ENCODE results near the gene FAM32A.
A peak's percentile ranks its signal among the peaks of the same experiment; 100 is the strongest.

Gene FAM32A

GRCh38 chr19:16185123-16185767 is at the start of gene FAM32A:
TSS of gene FAM32A (plus strand) at chr19:16185410. CDS start at chr19:16185443, 33 bp downstream.
- H3K36me3 ChIP-seq (ENCODE audit: insufficient read depth, low read length) = peaks cover 10% of the 10 kb centered on the region
- H3K9ac ChIP-seq (ENCODE audit: insufficient read length) = peak within 1 kb of the TSS; percentile 97

GRCh38 chr19:16135430-16136127 is 49.6 kb upstream of the FAM32A start:
- H3K36me3 ChIP-seq (ENCODE audit: insufficient read depth, low read length) = peaks cover 19% of the 10 kb centered on the region; the same call in 1 of the 2 replicates
- no peak for TF ChIP-seq FOXP2 (optimal IDR thresholded peaks at IDR 0.05; ENCODE audit: control extremely low read depth, extremely low read length, insufficient read depth)
- no peak for TF ChIP-seq POLR2AphosphoS5 (IDR thresholded peaks at IDR 0.05; ENCODE audit: borderline replicate concordance, low read depth, low read length)
- no peak for TF ChIP-seq EZH2 (IDR thresholded peaks at IDR 0.05)
- H3K4me3 ChIP-seq = no peak overlapping the region
- H3K9ac ChIP-seq (ENCODE audit: insufficient read length) = no peak overlapping the region
- H3K9me3 ChIP-seq (ENCODE audit: low read depth, low read length) = no peaks in the 10 kb centered on the region
- DNase-seq (ENCODE audit: low read depth, low spot score) = no peak
- H3K27ac ChIP-seq = no peak overlapping the region

More at GRCh38 chr19:16185123-16185767, at the start of gene FAM32A:
- peak; percentile 94 for DNase-seq (ENCODE audit: low read depth, low spot score)
- Histone ChIP-seq H3K9me3 (ENCODE audit: low read depth, low read length) (no peaks in the 10 kb centered on the region), H3K4me3 (peak within 1 kb of the TSS; percentile 99), H3K27ac (no peak within 1 kb of the TSS; the same call in 1 of the 2 replicates)
- TF ChIP-seq EZH2 (IDR thresholded peaks at IDR 0.05) (no peak), POLR2AphosphoS5 (IDR thresholded peaks at IDR 0.05; ENCODE audit: borderline replicate concordance, low read depth, low read length) (peak; percentile 83), FOXP2 (optimal IDR thresholded peaks at IDR 0.05; ENCODE audit: control extremely low read depth, extremely low read length, insufficient read depth) (no peak)

GRCh38 chr19:16136185-16136999 is 48.8 kb upstream of the FAM32A start:
- Histone ChIP-seq H3K4me3 (no peak overlapping the region), H3K36me3 (ENCODE audit: insufficient read depth, low read length) (peaks cover 19% of the 10 kb centered on the region; the same call in 1 of the 2 replicates), H3K9me3 (ENCODE audit: low read depth, low read length) (no peaks in the 10 kb centered on the region), H3K9ac (ENCODE audit: insufficient read length) (no peak overlapping the region), H3K27ac (no peak overlapping the region)
- no peak for DNase-seq (ENCODE audit: low read depth, low spot score)
- TF ChIP-seq FOXP2 (optimal IDR thresholded peaks at IDR 0.05; ENCODE audit: control extremely low read depth, extremely low read length, insufficient read depth) (no peak), EZH2 (IDR thresholded peaks at IDR 0.05) (no peak)

- Histone ChIP-seq H3K9ac (ENCODE audit: insufficient read length) (no peak overlapping the region), H3K27ac (no peak overlapping the region), H3K9me3 (ENCODE audit: low read depth, low read length) (no peaks in the 10 kb centered on the region), H3K4me3 (no peak overlapping the region), H3K36me3 (ENCODE audit: insufficient read depth, low read length) (no peaks in the 10 kb centered on the region)
- TF ChIP-seq POLR2AphosphoS5 (IDR thresholded peaks at IDR 0.05; ENCODE audit: borderline replicate concordance, low read depth, low read length) (no peak), EZH2 (IDR thresholded peaks at IDR 0.05) (no peak), FOXP2 (optimal IDR thresholded peaks at IDR 0.05; ENCODE audit: control extremely low read depth, extremely low read length, insufficient read depth) (no peak)
- no peak for DNase-seq (ENCODE audit: low read depth, low spot score)
Measured at GRCh38 chr19:16139752-16140151, 45.5 kb upstream of the FAM32A start.

GRCh38 chr19:16141043-16141442 is 44.2 kb upstream of the FAM32A start:
- Histone ChIP-seq H3K4me3 (no peak overlapping the region), H3K9ac (ENCODE audit: insufficient read length) (no peak overlapping the region), H3K36me3 (ENCODE audit: insufficient read depth, low read length) (no peaks in the 10 kb centered on the region), H3K27ac (no peak overlapping the region), H3K9me3 (ENCODE audit: low read depth, low read length) (no peaks in the 10 kb centered on the region)
- TF ChIP-seq FOXP2 (optimal IDR thresholded peaks at IDR 0.05; ENCODE audit: control extremely low read depth, extremely low read length, insufficient read depth) (no peak), EZH2 (IDR thresholded peaks at IDR 0.05) (no peak), POLR2AphosphoS5 (IDR thresholded peaks at IDR 0.05; ENCODE audit: borderline replicate concordance, low read depth, low read length) (no peak)
- DNase-seq (ENCODE audit: low read depth, low spot score) = no peak

GRCh38 chr19:16142032-16142580 is 43.1 kb upstream of the FAM32A start:
- DNase-seq (ENCODE audit: low read depth, low spot score) = no peak
- H3K36me3 ChIP-seq (ENCODE audit: insufficient read depth, low read length) = no peaks in the 10 kb centered on the region
- no peak overlapping the region for H3K9ac ChIP-seq (ENCODE audit: insufficient read length)
- TF ChIP-seq POLR2AphosphoS5 (IDR thresholded peaks at IDR 0.05; ENCODE audit: borderline replicate concordance, low read depth, low read length) = no peak
- TF ChIP-seq EZH2 (IDR thresholded peaks at IDR 0.05) = no peak
- no peak for TF ChIP-seq FOXP2 (optimal IDR thresholded peaks at IDR 0.05; ENCODE audit: control extremely low read depth, extremely low read length, insufficient read depth)
- no peak overlapping the region for H3K27ac ChIP-seq
- H3K4me3 ChIP-seq = no peak overlapping the region
- H3K9me3 ChIP-seq (ENCODE audit: low read depth, low read length) = no peaks in the 10 kb centered on the region

GRCh38 chr19:16143399-16144215 is 41.6 kb upstream of the FAM32A start, which contains the start of gene HSH2D:
TSS of gene HSH2D (plus strand) at chr19:16143685. CDS start at chr19:16148751, 5,066 bp downstream.
- Histone ChIP-seq H3K36me3 (ENCODE audit: insufficient read depth, low read length) (no peaks in the 10 kb centered on the region), H3K9ac (ENCODE audit: insufficient read length) (no peak within 1 kb of the TSS), H3K27ac (no peak within 1 kb of the TSS), H3K4me3 (no peak within 1 kb of the TSS), H3K9me3 (ENCODE audit: low read depth, low read length) (no peaks in the 10 kb centered on the region)
- no peak for DNase-seq (ENCODE audit: low read depth, low spot score)
- no peak for TF ChIP-seq POLR2AphosphoS5 (IDR thresholded peaks at IDR 0.05; ENCODE audit: borderline replicate concordance, low read depth, low read length)
- TF ChIP-seq FOXP2 (optimal IDR thresholded peaks at IDR 0.05; ENCODE audit: control extremely low read depth, extremely low read length, insufficient read depth) = no peak
- no peak for TF ChIP-seq EZH2 (IDR thresholded peaks at IDR 0.05)

All from SK-N-MC (cell line).